Naive B cell (primary cell): ENCODE data around the gene CFAP90. TPM values are rescaled to one million over a fixed set of nuclear protein-coding genes. Genes with fewer than 3 reads are reported as not detected.
A peak's percentile ranks its signal among the peaks of the same experiment; 100 is the strongest.

Experiments
- ATAC-seq, 2 donors: fragments of 150-1000 bp; cut with Tn5 transposase; 2 replicates each; pipeline ENCODE4 v1.10.0; 2021; ENCODE audit warnings: low read depth in 2 of 2, mild to moderate bottlenecking in 2 of 2, moderate library complexity in 2 of 2
- DNase-seq: peaks from one replicate; pipeline ENCODE4 v3.0.0; 2022
- H3K27ac Mint-ChIP-seq, 6 donors: one replicate each; pipeline ENCODE4 v1.8.0; 2020 to 2022; ENCODE audit warnings: mild to moderate bottlenecking in 6 of 6, mixed read lengths in 6 of 6, moderate library complexity in 5 of 6, inconsistent platforms in 2 of 6
- H3K27me3 Mint-ChIP-seq, 3 donors: one replicate each; pipeline ENCODE4 v1.8.0; 2021 to 2022; ENCODE audit warnings: mixed read lengths in 3 of 3, mild to moderate bottlenecking in 1 of 3
- H3K36me3 Mint-ChIP-seq, 2 donors: one replicate each; pipeline ENCODE4 v1.8.0; 2020 to 2022; ENCODE audit warnings: mixed read lengths in 2 of 2, inconsistent platforms in 1 of 2, mild to moderate bottlenecking in 1 of 2
- H3K4me1 Mint-ChIP-seq, 3 donors: one replicate each; pipeline ENCODE4 v1.8.0; 2020 to 2022; ENCODE audit warnings: mixed read lengths in 3 of 3, inconsistent platforms in 1 of 3, mild to moderate bottlenecking in 1 of 3, moderate library complexity in 1 of 3
- H3K4me3 Mint-ChIP-seq, 8 donors: one replicate each; pipeline ENCODE4 v1.8.0; 2020 to 2022; ENCODE audit warnings: mild to moderate bottlenecking in 8 of 8, mixed read lengths in 8 of 8, moderate library complexity in 8 of 8, inconsistent platforms in 2 of 8
- H3K9me3 Mint-ChIP-seq, 7 donors: one replicate each; pipeline ENCODE4 v1.8.0; 2020 to 2022; ENCODE audit warnings: mixed read lengths in 7 of 7, mild to moderate bottlenecking in 5 of 7, inconsistent platforms in 2 of 7, moderate library complexity in 1 of 7
- polyA plus RNA-seq, 6 donors: library from polyadenylated mRNA; unstranded; fragments of 300-500 nt; fragmentation: Illumina TruSeq; gene quantifications; one replicate each; pipeline ENCODE4 v1.2.3, GENCODE V29; 2021; ENCODE audit warnings: low read depth in 6 of 6

Gene CFAP90
- polyA plus RNA-seq, 6 donors from 2014 or later = not detected

- no peaks in the 10 kb centered on the region for H3K4me1 Mint-ChIP-seq
- no peaks in the 10 kb centered on the region for H3K36me3 Mint-ChIP-seq
- ATAC-seq (no peak), DNase-seq (no peak)
- no peak overlapping the region for H3K4me3 Mint-ChIP-seq
- peaks cover 20 to 42% (median 34%) of the 10 kb centered on the region in 3 donors for H3K27me3 Mint-ChIP-seq
- no peak overlapping the region for H3K27ac Mint-ChIP-seq
- H3K9me3 Mint-ChIP-seq = peaks cover 0 to 8% (median 0%) of the 10 kb centered on the region in 7 donors
Observed at GRCh38 chr5:7837403-7837802, 13.5 kb downstream of the CFAP90 start.

DNA sequence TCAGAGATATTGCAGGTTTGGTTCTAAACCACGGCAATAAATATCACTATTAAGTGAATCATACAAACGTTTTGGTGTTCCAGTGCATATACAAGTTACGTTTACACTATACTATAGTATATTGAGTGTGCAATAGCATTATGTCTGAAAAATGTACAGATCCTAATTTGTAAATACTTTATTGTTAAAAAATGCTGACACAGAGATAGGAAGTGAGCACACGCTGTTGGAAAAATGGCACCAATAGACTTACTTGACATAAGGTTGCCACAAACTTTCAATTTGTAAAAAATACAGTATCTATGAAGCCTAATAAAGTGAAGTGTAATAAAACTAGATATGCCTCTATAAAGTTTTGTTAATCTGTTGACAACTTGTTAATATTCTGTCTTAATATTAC lies 16.0 kb downstream of the CFAP90 start:
- no peaks in the 10 kb centered on the region for H3K36me3 Mint-ChIP-seq
- H3K27me3 Mint-ChIP-seq = peaks cover 12 to 37% (median 28%) of the 10 kb centered on the region in 3 donors
- no peaks in the 10 kb centered on the region for H3K4me1 Mint-ChIP-seq
- H3K4me3 Mint-ChIP-seq = no peak overlapping the region
- DNase-seq (no peak), ATAC-seq (no peak)
- H3K27ac Mint-ChIP-seq = no peak overlapping the region
- peaks cover 0 to 5% (median 0%) of the 10 kb centered on the region in 7 donors for H3K9me3 Mint-ChIP-seq

- no peak for ATAC-seq
Observed at GRCh38 chr5:7828269-7828668, 22.7 kb downstream of the CFAP90 start.

DNA sequence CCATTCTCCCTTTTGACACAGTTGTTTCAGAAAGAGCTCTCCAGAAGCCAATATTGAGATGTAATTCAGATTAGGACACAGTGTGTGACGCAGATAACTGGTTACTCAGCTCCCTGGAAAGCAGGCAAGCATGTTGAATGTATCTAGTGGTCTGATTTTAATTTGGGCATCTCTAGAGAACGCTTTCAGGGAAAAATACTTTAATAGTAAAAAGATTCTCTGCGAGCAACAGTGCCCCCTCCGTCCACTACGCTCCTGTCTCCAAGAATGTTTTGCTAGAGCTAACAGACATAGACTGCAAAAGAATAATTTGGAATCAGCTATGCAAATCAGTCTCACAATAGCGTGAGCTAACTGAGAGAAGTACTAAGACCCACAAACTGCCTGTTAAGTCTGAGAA lies 23.3 kb downstream of the CFAP90 start:
- ATAC-seq (no peak), DNase-seq (no peak)
- no peaks in the 10 kb centered on the region for H3K4me1 Mint-ChIP-seq
- H3K4me3 Mint-ChIP-seq = no peak overlapping the region
- no peaks in the 10 kb centered on the region for H3K36me3 Mint-ChIP-seq
- no peak overlapping the region for H3K27ac Mint-ChIP-seq
- H3K9me3 Mint-ChIP-seq = no peaks in the 10 kb centered on the region
- H3K27me3 Mint-ChIP-seq = peaks cover 21 to 48% (median 30%) of the 10 kb centered on the region in 3 donors

More at GRCh38 chr5:7828269-7828668, 22.7 kb downstream of the CFAP90 start:
- Mint-ChIP-seq H3K36me3 (no peaks in the 10 kb centered on the region), H3K27ac (no peak overlapping the region), H3K4me1 (no peaks in the 10 kb centered on the region), H3K27me3 (peaks cover 15 to 45% (median 30%) of the 10 kb centered on the region in 3 donors), H3K9me3 (peaks cover 0 to under 1% (median 0%) of the 10 kb centered on the region in 7 donors), H3K4me3 (no peak overlapping the region)
- DNase-seq = no peak

DNA sequence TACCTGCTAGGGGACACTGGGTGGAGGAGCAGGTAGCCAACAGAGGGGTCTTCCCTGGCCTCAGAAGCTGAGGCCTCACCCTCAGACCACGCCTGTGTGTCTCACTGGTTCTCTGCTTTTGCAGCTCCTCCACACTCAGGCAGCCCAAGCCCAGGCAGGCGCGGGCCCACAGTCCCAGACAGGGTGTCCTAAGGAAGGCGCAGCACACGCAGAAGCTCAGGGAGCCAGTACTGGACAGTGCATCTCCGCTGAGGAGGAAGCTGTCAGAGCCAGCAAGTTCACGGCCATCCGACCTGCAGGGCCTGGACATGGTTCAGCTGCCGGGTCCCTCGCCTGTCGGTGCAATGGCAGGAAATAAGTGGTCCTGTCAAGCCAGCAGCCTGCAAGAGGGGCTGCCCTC lies 25.3 kb downstream of the CFAP90 start:
- Mint-ChIP-seq H3K36me3 (no peaks in the 10 kb centered on the region), H3K4me3 (no peak overlapping the region), H3K27me3 (peaks cover 22 to 41% (median 33%) of the 10 kb centered on the region in 3 donors), H3K4me1 (no peaks in the 10 kb centered on the region), H3K27ac (no peak overlapping the region), H3K9me3 (no peaks in the 10 kb centered on the region)
- DNase-seq = no peak
- ATAC-seq = no peak

GRCh38 chr5:7824995-7825394 lies 25.9 kb downstream of the CFAP90 start:
- H3K36me3 Mint-ChIP-seq = no peaks in the 10 kb centered on the region
- peaks cover 22 to 41% (median 33%) of the 10 kb centered on the region in 3 donors for H3K27me3 Mint-ChIP-seq
- no peak overlapping the region for H3K4me3 Mint-ChIP-seq
- no peak for DNase-seq
- no peak overlapping the region for H3K27ac Mint-ChIP-seq
- no peak for ATAC-seq
- no peaks in the 10 kb centered on the region for H3K9me3 Mint-ChIP-seq
- H3K4me1 Mint-ChIP-seq = no peaks in the 10 kb centered on the region

DNA sequence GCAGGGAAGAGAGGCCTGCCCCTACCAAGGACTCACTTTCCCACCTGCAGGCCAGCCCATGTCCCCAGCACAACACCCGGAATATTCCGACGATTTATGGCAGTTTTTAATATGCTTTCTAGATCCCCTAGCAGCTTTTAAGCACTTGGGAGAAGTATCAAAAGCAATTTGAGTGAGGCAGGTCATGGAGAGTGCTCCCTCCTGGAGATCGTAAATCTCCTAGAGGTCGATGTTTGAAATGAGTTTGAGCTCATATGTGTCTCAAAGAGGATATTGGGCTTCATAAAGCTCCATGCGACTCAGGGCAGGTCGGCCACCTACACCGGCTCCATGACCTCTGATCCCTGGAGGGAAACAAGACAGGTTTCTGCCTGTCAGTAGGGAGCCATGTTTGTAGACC lies 27.3 kb downstream of the CFAP90 start:
- Mint-ChIP-seq H3K9me3 (no peaks in the 10 kb centered on the region), H3K4me1 (no peaks in the 10 kb centered on the region), H3K27me3 (peaks cover 23 to 37% (median 33%) of the 10 kb centered on the region in 3 donors), H3K27ac (peak overlapping the region in 1 of 6 donors; percentile 17), H3K4me3 (no peak overlapping the region), H3K36me3 (no peaks in the 10 kb centered on the region)
- DNase-seq (no peak), ATAC-seq (no peak)

- no peaks in the 10 kb centered on the region for H3K36me3 Mint-ChIP-seq
- H3K27ac Mint-ChIP-seq = no peak overlapping the region
- ATAC-seq (no peak), DNase-seq (no peak)
- no peaks in the 10 kb centered on the region for H3K9me3 Mint-ChIP-seq
- H3K4me3 Mint-ChIP-seq = no peak overlapping the region
- no peaks in the 10 kb centered on the region for H3K4me1 Mint-ChIP-seq
- H3K27me3 Mint-ChIP-seq = peaks cover 17 to 35% (median 23%) of the 10 kb centered on the region in 3 donors
Observed at GRCh38 chr5:7822449-7822848, 28.5 kb downstream of the CFAP90 start.

DNA sequence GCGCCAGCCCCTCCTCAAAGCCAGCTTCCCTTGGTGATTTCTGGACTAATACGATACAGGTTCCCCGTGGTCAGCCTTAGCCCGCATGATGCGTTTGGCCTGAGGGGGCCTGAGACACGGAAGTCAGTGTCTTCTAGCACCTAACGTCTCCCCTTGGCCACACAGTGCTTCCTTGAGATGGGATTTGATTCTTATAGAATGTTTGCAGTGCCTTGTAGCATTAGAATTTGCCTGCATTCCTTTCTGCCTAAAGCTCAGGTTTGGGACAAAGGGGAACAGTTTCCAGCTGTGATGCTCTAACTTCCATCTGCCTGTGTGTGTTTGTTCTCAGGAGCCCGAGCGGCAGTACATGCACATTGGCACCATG lies 34.4 kb downstream of the CFAP90 start:
- H3K9me3 Mint-ChIP-seq = no peaks in the 10 kb centered on the region
- DNase-seq = no peak
- peaks cover 0 to 3% (median 0%) of the 10 kb centered on the region in 3 donors for H3K4me1 Mint-ChIP-seq
- ATAC-seq = no peak
- H3K36me3 Mint-ChIP-seq = no peaks in the 10 kb centered on the region
- H3K27ac Mint-ChIP-seq = no peak overlapping the region
- H3K4me3 Mint-ChIP-seq = peak overlapping the region in 1 of 8 donors; percentile 5
- H3K27me3 Mint-ChIP-seq = peaks cover 19 to 45% (median 31%) of the 10 kb centered on the region in 3 donors

GRCh38 chr5:7815892-7816534 lies 34.9 kb downstream of the CFAP90 start:
- Mint-ChIP-seq H3K4me3 (no peak overlapping the region), H3K27ac (peak overlapping the region in 1 of 6 donors; percentile 13), H3K9me3 (no peaks in the 10 kb centered on the region), H3K27me3 (peaks cover 16 to 43% (median 30%) of the 10 kb centered on the region in 3 donors), H3K4me1 (peaks cover 0 to 3% (median 0%) of the 10 kb centered on the region in 3 donors), H3K36me3 (no peaks in the 10 kb centered on the region)
- DNase-seq (peak; percentile 24), ATAC-seq (peak in 1 of 2 donors; percentile 30)

DNA sequence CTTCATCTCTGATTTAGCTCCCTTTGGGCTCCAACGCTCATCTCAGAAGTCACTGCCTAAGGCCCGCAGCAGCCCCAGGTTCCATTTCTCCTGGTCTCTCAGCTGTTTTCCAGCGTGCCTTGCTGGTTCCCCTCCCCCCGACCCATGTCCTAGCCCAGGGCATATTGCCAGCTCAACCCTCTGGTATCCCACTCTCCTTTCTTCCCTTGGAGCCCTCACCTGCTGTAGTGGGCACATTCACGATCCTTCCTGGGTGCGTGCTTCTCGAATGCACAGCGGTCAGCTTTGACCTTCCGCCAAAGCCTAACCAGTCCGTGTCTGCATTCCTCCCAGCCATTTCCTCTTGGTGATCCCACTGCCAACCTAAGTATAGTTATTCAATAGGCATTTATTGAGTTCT lies 36.1 kb downstream of the CFAP90 start:
- ATAC-seq = no peak
- Mint-ChIP-seq H3K4me3 (no peak overlapping the region), H3K9me3 (peaks cover 0 to 5% (median 0%) of the 10 kb centered on the region in 7 donors), H3K27ac (no peak overlapping the region), H3K4me1 (peaks cover 0 to 3% (median 0%) of the 10 kb centered on the region in 3 donors), H3K27me3 (peaks cover 16 to 49% (median 37%) of the 10 kb centered on the region in 3 donors), H3K36me3 (no peaks in the 10 kb centered on the region)
- DNase-seq = no peak

DNA sequence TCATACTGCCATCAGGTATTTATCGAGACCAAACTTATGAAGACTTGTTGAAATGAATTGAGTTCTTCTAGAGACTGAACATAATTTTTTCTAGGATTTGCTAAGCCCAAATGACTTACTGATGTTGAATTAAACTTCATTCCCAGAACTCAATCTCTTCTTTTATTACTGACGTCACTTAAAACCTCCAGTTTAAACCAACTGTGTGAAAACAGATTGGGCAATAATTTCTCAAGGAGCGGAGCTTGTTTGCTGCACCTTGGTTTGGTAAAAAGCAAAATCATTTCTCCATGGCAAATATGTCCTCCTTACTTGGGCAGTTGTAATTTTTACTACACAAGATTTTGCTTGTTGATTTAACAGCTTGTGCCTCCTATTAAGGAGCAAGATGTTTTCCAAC lies 37.4 kb downstream of the CFAP90 start:
- no peak for DNase-seq
- Mint-ChIP-seq H3K27me3 (peaks cover 8 to 53% (median 29%) of the 10 kb centered on the region in 3 donors), H3K4me1 (peaks cover 0 to 3% (median 0%) of the 10 kb centered on the region in 3 donors), H3K27ac (no peak overlapping the region), H3K4me3 (no peak overlapping the region), H3K9me3 (peaks cover 0 to 5% (median 0%) of the 10 kb centered on the region in 7 donors), H3K36me3 (no peaks in the 10 kb centered on the region)
- ATAC-seq = no peak

- peaks cover 8 to 55% (median 33%) of the 10 kb centered on the region in 3 donors for H3K27me3 Mint-ChIP-seq
- H3K36me3 Mint-ChIP-seq = no peaks in the 10 kb centered on the region
- H3K9me3 Mint-ChIP-seq = peaks cover 0 to 8% (median 0%) of the 10 kb centered on the region in 7 donors
- ATAC-seq (no peak), DNase-seq (no peak)
- H3K27ac Mint-ChIP-seq = no peak overlapping the region
- peaks cover 0 to 3% (median 0%) of the 10 kb centered on the region in 3 donors for H3K4me1 Mint-ChIP-seq
- no peak overlapping the region for H3K4me3 Mint-ChIP-seq
Observed at GRCh38 chr5:7813007-7813406, 37.9 kb downstream of the CFAP90 start.

GRCh38 chr5:7811715-7812114 lies 39.2 kb downstream of the CFAP90 start:
- Mint-ChIP-seq H3K4me3 (no peak overlapping the region), H3K27me3 (peaks cover 8 to 61% (median 37%) of the 10 kb centered on the region in 3 donors), H3K27ac (no peak overlapping the region), H3K9me3 (peaks cover 0 to 8% (median 1%) of the 10 kb centered on the region in 7 donors), H3K36me3 (no peaks in the 10 kb centered on the region), H3K4me1 (peaks cover 0 to 3% (median 0%) of the 10 kb centered on the region in 3 donors)
- DNase-seq (no peak), ATAC-seq (no peak)
